ENCODE data around the gene SEZ6L.

DNA sequence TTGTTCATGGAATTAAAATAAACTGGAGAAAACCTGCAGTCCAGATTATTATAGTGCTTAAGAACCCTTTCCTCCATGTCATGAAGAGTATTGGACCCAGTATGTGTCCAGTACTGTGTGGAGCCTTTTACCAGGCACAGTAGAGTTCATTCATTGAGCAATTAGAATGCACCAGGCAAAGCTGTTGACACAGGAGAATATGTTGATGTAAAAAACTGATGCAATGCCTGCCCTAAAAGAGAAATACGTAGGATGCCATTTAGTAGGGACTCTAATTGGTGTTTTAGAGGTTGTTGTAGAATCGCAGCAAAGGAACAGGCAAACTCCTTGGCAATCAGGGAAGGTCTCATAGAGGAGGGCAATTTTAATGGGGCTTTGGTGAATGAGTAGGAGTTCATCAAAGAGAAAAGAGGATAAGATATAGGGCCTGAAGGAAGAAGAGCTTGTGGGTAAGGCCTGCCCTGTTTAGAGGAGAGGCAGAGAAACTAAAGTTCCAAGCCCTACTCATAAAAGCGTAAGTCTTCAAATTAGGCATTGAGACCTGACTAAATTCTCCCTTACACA is 126.4 kb downstream of the SEZ6L start:
- TF ChIP-seq, protein P1, sequence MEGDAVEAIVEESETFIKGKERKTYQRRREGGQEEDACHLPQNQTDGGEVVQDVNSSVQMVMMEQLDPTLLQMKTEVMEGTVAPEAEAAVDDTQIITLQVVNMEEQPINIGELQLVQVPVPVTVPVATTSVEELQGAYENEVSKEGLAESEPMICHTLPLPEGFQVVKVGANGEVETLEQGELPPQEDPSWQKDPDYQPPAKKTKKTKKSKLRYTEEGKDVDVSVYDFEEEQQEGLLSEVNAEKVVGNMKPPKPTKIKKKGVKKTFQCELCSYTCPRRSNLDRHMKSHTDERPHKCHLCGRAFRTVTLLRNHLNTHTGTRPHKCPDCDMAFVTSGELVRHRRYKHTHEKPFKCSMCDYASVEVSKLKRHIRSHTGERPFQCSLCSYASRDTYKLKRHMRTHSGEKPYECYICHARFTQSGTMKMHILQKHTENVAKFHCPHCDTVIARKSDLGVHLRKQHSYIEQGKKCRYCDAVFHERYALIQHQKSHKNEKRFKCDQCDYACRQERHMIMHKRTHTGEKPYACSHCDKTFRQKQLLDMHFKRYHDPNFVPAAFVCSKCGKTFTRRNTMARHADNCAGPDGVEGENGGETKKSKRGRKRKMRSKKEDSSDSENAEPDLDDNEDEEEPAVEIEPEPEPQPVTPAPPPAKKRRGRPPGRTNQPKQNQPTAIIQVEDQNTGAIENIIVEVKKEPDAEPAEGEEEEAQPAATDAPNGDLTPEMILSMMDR (IDR thresholded peaks at IDR 0.05) = no peak
- no peak for TF ChIP-seq POLR2AphosphoS5 (IDR thresholded peaks at IDR 0.05)

All from transverse colon (tissue), 4 donors.